Activated naive CD4-positive, alpha-beta T cell treated with anti-CD3 and anti-CD28 coated beads, Interleukin-2, amount 50 U/mL, for 72 hours (primary cell): ENCODE data around the gene CATSPERD. TPM values are rescaled to one million over a fixed set of nuclear protein-coding genes. Genes with fewer than 3 reads are reported as not detected.
"Not testable (repeated sequence)": the region's sequence is repeated elsewhere in the genome, so short reads cannot be mapped to it uniquely, and the experiment has no call there.

ENCODE experiments used
- ATAC-seq, 2 donors: fragments of 150-1000 bp; cut with Tn5 transposase; 2 replicates each; pipeline ENCODE4 v1.10.0; 2021; ENCODE audit warnings: mild to moderate bottlenecking in 2 of 2, moderate library complexity in 2 of 2
- DNase-seq, 2 donors: peaks; one replicate each; pipeline ENCODE4 v3.0.0; 2021 to 2022; ENCODE audit warnings: low spot score in 2 of 2
- H3K27ac Mint-ChIP-seq, 2 donors: one replicate each; pipeline ENCODE4 v1.8.0; 2022; ENCODE audit warnings: mild to moderate bottlenecking in 2 of 2, mixed read lengths in 2 of 2
- H3K36me3 Mint-ChIP-seq, 2 donors: one replicate each; pipeline ENCODE4 v1.8.0; 2022; ENCODE audit warnings: mixed read lengths in 2 of 2
- H3K9me3 Mint-ChIP-seq, 2 donors: one replicate each; pipeline ENCODE4 v1.8.0; 2022; ENCODE audit warnings: mixed read lengths in 2 of 2
- total RNA-seq, 2 donors: library from RNA; stranded (reverse); gene quantifications; one replicate each; pipeline ENCODE4 v1.2.3, GENCODE V29; 2022

CATSPERD gene
- total RNA-seq, 2 donors from 2014 or later = not detected

DNA sequence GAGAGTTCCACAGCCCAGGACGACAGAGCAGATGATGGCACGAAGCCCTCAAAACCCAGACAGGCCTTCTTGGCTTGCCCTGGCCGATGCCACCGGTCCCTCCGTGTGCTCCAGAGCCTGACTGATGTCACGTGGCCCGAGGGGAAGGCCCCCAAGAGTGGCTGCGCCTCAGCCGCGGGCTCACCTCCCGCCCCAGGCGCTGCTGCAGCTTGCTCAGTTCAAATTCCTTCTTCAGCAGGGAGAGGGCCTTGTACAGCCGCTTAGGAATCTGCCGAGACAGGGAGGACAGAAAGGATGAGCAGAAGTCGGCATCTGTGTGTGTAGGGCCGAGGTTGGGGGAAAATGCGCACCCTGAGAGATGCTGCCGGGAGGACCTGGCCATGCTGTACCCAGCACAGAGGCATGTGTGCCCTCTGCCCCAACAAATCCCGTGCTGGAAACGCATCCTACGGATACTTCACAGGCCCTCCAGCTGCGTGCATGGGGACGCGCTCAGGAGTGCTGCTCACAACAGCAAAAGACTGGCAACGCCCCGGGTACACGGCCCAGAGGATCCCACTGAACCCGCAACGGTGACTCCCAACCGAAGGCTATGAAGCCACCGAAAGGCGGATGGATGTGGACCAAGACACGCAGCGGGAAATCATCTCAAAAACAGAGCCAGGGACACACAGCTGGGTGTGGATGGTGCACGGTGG, 13.4 kb upstream of the CATSPERD start:
- Mint-ChIP-seq H3K9me3 (no peaks in the 10 kb centered on the region), H3K36me3 (peaks cover 14 to 20% of the 10 kb centered on the region in 2 donors), H3K27ac (no peak overlapping the region)
- ATAC-seq = no peak
- DNase-seq = no peak

DNA sequence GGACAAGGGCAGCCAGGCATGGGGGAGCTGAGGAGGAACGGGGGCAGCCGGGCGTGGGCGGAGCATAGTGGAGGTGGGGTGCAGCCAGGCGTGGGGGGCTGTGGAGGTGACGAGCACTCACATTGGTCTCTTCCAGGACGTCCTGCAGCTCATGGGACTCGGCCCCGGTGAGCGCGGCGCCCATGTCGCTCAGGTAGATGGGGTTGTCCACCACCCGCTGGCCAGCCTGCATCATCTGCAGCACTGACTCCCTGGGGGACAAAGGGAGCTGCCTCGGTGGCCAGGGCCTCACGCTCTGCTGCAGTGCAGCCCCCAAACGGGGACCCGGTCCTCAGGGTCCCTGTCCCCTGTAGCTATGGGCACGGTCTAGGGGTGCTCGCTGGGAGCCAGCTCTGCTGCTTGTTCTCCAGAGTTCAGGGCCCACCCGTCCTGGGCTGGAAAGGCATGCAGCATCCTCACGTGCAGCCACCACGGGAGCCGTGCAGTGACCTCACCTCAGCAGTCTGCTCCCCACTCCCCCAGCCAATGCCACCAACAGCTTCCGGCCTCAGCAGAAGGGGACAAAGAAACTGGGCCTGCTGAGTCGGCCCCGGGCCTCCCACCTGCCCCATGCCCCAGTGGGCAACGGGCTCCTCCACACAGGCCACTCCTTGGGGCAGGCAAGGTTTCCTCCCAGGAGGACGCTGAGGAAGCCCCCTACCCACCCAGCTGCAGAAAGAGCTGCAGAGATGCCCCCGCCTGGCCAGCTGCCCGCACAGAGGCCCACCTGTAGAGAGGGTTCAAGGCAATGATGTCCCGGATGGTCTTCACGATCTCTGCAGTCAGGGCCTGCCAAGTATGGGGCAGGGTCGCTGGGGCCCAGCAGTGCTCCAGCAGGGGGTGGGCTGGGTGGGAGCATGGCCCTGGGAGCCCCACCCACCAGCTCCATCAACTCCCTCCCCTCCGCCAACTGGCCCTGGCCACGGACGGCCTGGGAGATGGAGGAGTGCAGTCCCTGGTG, 12.6 kb upstream of the CATSPERD start:
- H3K9me3 Mint-ChIP-seq = no peaks in the 10 kb centered on the region
- DNase-seq = no peak
- peak; percentile 5 to 8 for ATAC-seq
- peaks cover 14 to 21% of the 10 kb centered on the region in 2 donors for H3K36me3 Mint-ChIP-seq
- no peak overlapping the region for H3K27ac Mint-ChIP-seq

DNA sequence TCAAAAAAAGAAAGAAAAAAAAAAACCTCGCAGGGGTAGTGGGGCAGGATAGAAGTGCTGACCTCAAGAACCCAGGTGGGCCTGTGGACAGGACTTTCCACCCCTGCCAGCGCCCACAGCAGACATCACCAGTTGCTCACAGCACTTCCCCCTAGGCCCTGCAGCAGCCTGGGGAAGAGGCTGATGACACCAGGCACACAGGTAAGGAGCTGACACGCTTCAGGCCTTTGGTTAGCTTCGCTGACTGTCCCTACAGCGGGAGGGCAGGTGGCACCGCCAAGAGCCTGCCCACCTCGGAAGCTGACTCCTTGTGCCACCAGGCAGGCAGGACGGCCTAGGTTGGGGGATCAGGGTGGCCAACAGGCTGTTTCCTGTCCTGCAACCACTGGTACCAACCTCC, 9.4 kb upstream of the CATSPERD start:
- H3K27ac Mint-ChIP-seq = peak overlapping the region in 1 of 2 donors; percentile 14
- ATAC-seq (no peak), DNase-seq (no peak)
- H3K9me3 Mint-ChIP-seq = no peaks in the 10 kb centered on the region
- peaks cover 6 to 13% of the 10 kb centered on the region in 2 donors for H3K36me3 Mint-ChIP-seq

DNA sequence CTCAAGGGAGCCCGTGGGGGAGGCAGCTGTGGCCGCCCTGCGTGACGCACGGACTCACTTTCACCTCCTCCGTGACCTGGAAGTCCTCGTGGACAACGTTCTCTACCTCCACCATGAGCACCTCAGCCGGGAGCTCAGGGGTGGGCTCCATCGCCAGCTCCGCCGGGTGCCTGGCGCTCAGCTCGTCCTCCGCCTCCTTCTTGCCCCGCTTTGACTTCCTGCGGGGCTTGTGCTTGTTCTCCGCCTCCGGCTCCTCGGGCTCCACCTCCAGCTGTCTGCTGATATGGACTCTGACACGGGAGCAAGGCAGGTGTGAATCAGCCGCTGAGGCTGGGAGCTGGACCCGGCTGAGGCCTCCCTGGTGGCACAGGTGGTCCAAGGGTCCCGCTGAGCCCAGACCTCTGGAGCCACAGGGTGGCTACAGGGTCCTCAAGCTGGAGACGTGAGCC, 8.7 kb upstream of the CATSPERD start:
- Mint-ChIP-seq H3K27ac (no peak overlapping the region), H3K36me3 (peaks cover 6 to 13% of the 10 kb centered on the region in 2 donors), H3K9me3 (no peaks in the 10 kb centered on the region)
- ATAC-seq = no peak
- DNase-seq = no peak

DNA sequence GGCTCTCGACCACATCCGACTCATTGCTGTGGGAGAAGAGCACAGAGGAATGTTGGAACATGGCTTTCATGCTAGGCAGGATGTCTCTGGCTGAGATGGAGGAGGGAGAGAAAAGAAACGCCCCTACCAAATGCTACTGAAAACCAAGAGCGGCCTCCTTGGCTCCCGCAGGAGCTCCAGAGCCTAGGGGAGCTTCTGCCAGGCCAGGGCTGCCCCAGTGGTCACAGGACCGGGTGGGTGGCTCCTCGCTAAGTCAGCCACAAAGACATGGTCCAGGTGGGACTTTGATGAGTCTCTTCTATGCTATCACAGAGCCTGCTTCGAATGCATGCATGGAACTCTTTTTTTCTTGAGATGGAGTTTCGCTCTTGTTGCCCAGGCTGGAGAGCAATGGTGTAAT, 7.2 kb upstream of the CATSPERD start:
- no peaks in the 10 kb centered on the region for H3K9me3 Mint-ChIP-seq
- ATAC-seq (no peak), DNase-seq (no peak)
- H3K27ac Mint-ChIP-seq = no peak overlapping the region
- peaks cover 13 to 19% of the 10 kb centered on the region in 2 donors for H3K36me3 Mint-ChIP-seq

DNA sequence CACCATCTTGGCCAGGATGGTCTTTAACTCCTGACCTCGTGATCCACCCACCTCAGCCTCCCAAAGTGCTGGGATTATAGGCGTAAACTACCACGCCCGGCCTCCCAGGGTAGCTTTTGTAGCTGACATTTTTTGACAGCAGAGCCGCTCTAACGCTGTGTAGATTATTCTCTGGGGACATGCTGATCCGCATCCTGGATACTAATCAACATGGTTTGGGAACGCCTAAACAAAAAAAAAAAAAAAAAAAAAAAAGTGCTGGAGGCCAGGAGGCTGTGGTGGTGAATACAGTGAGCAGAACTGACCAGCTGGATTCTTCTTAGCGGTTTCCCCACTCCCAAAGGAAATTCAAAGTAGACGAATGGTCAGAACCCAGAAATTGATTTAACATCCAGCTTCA, 5.6 kb upstream of the CATSPERD start:
- Mint-ChIP-seq H3K27ac (no peak overlapping the region), H3K36me3 (peaks cover 24 to 32% of the 10 kb centered on the region in 2 donors)
- ATAC-seq = no peak

DNA sequence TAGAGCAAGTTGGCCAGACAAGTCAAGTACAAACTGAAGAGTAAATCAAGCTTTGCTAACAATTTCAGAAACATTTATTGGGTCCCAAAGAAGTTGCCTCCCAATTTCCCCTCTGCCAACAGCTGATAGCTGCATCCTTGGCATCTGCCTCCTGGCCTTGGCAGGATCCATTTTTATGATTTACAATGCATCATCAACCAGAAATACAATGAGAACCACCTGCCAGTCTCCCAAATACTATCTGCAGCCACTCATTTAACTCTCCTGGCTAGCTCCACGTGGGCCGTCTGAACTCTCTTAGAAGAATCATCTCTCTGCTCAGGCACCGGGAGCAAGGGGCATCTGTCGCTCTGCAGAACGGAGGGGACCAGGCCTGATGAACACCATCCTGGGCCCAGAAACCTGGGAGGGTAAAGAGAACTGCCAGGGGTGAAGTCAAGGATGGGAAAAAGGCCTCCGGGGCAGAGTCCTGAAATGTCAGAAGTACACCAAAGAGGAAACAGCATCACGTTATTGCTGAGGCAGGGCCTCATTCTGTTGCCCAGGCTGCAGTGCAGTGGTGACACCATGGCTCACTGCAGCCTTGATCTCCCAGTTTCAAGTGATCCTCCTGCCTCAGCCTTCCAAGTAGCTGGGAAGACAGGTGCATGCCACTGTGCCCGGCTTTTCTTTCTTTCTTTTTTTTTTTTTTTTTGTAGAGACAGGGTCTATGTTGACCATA, 3.1 kb upstream of the CATSPERD start:
- Mint-ChIP-seq H3K9me3 (no peaks in the 10 kb centered on the region), H3K27ac (peak overlapping the region; percentile 99 to 100), H3K36me3 (peaks cover 19 to 32% of the 10 kb centered on the region in 2 donors)
- DNase-seq (no peak), ATAC-seq (no peak)

More for the DNA sequence above, 5.6 kb upstream of the CATSPERD start:
- DNase-seq = no peak
- no peaks in the 10 kb centered on the region for H3K9me3 Mint-ChIP-seq

DNA sequence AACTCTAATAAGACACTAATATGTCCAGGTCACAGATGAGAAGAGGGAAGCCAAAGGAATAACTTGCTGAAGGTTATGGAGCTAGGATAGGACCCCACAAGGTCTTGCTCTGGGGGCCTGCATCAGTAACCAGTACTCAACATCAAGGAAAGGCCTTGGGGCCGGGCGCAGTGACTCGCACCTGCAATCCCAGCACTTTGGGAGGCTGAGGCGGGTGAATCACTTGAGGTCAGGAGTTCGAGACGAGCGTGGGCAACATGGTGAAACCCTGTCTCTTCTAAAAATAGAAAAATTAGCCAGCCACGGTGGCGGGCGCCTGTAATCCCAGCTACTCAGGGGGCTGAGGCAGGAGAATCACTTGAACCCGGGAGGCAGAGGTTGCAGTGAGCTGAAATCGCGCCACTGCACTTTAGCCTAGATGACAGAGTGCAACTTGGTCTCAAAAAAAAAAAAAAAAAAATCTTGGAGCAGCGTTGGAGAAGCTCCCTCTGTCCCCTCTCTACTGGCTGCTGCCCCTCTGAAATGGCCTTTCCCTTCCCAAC, 2.3 kb upstream of the CATSPERD start:
- Mint-ChIP-seq H3K27ac (peak overlapping the region; percentile 99 to 100), H3K36me3 (peaks cover 19 to 32% of the 10 kb centered on the region in 2 donors), H3K9me3 (no peaks in the 10 kb centered on the region)
- DNase-seq = peak in 1 of 2 donors; percentile 38
- ATAC-seq = peak in 1 of 2 donors; percentile 4

- ATAC-seq = peak; percentile 33 to 52
- DNase-seq = peak in 1 of 2 donors; percentile 70
- H3K9me3 Mint-ChIP-seq = no peaks in the 10 kb centered on the region
- H3K36me3 Mint-ChIP-seq = peaks cover 13 to 32% of the 10 kb centered on the region in 2 donors
- H3K27ac Mint-ChIP-seq = peak overlapping the region; percentile 99 to 100
These were observed 1.7 kb upstream of the CATSPERD start for GRCh38 chr19:5718579-5719273.

GRCh38 chr19:5719274-5719960, 1.0 kb upstream of the CATSPERD start:
- H3K9me3 Mint-ChIP-seq = no peaks in the 10 kb centered on the region
- no peak for ATAC-seq
- peak overlapping the region; percentile 99 to 100 for H3K27ac Mint-ChIP-seq
- H3K36me3 Mint-ChIP-seq = peaks cover 11 to 27% of the 10 kb centered on the region in 2 donors
- DNase-seq = peak; percentile 46 to 65

DNA sequence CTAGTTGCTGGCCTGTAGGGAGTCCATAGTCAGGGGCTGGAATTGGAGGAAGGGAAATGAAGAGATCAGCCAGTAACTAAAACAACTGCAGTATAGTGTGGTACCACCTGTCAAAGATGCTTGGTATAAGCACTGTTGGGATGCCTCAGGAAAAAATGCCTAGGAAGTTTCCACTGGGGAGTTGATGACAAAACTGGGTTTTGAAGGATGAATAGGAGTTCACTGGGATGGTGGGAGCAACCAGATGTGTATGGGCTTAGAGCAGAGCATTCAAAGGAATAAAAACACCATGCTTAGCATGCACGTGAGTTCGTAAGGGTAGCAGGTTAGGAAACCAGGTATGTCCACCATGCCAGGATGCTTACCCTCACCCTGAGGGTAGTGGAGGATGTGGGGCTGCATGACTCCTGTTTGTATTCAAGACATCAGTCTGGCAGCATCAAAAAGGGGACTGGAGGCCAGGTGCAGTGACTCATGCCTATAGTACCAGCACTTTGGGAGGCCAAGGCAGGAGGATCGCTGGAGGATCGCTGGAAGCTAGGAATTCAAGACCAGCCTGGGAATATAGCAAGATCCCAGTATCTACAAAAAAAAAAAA, 7.1 kb downstream of the CATSPERD start:
- no peak for DNase-seq
- Mint-ChIP-seq H3K27ac (no peak overlapping the region), H3K9me3 (no peaks in the 10 kb centered on the region), H3K36me3 (no peaks in the 10 kb centered on the region)
- no peak for ATAC-seq

GRCh38 chr19:5733172-5733571, 12.7 kb downstream of the CATSPERD start:
- H3K36me3 Mint-ChIP-seq, ATAC-seq, H3K9me3 Mint-ChIP-seq, DNase-seq: not testable (repeated sequence)
- peak overlapping the region in 1 of 2 donors; percentile 51 for H3K27ac Mint-ChIP-seq

GRCh38 chr19:5738423-5738822, 18.0 kb downstream of the CATSPERD start:
- no peaks in the 10 kb centered on the region for H3K36me3 Mint-ChIP-seq
- no peaks in the 10 kb centered on the region for H3K9me3 Mint-ChIP-seq
- no peak overlapping the region for H3K27ac Mint-ChIP-seq
- ATAC-seq (no peak), DNase-seq (no peak)

DNA sequence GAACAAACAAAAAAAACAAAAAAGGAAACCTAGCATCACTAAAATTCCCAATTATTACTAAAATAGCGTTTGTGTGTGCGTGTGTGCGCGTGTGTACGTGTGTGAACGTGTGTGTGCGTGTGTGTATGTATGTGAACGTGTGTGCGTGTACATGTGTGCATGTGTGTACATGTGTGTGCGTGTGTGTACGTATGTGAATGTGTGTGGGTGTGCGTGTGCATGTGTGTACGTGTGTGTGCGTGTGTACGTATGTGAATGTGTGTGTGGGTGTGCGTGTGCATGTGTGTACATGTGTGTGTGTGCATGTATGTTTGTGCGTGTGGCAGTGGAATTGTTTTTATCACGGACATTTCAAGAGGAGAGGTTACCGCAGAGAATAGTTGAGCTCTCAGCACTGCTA, 21.6 kb downstream of the CATSPERD start:
- H3K27ac Mint-ChIP-seq = no peak overlapping the region
- H3K36me3 Mint-ChIP-seq = no peaks in the 10 kb centered on the region
- H3K9me3 Mint-ChIP-seq = no peaks in the 10 kb centered on the region
- DNase-seq = no peak
- ATAC-seq = no peak

DNA sequence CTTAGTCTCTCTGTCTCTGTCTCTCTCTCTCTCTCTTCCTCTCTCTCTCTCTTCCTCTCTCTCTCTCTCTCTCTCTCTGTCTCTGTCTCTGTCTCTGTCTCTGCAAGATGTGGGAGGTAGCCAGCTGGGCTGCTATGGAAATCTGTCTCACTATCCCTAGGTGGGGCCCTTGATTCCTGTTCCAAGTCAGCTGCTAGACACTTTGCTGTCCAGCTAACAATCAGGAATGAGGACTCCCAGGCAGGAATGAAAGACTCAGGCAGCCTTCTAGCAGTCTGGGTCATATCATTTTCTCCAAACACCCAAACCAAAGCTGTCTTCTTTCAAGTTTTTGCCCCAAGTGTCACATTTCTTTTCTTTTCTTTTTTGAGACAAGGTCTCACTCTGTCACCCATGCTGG, 23.2 kb downstream of the CATSPERD start:
- ATAC-seq = no peak
- Mint-ChIP-seq H3K27ac (no peak overlapping the region), H3K36me3 (no peaks in the 10 kb centered on the region), H3K9me3 (no peaks in the 10 kb centered on the region)
- DNase-seq = no peak
